HT-29 (cell line): ENCODE measurements around the gene GFPT2. TPM values are rescaled to one million over a fixed set of nuclear protein-coding genes. Genes with fewer than 3 reads are reported as not detected.

Experiments used
- DNase-seq: peaks from one replicate; pipeline ENCODE4 v3.0.0-alpha.2; 2015; ENCODE audit warnings: low spot score
- total RNA-seq: library from RNA; depleted of rRNA; stranded (reverse); fragments of >200 nt; shearing (Covaris generic); gene quantifications from 2 replicates; pipeline ENCODE4 v1.2.3, GENCODE V29; 2014

The GFPT2 gene
- total RNA-seq, 1 experiment from 2014 or later = 0.10 TPM

DNA sequence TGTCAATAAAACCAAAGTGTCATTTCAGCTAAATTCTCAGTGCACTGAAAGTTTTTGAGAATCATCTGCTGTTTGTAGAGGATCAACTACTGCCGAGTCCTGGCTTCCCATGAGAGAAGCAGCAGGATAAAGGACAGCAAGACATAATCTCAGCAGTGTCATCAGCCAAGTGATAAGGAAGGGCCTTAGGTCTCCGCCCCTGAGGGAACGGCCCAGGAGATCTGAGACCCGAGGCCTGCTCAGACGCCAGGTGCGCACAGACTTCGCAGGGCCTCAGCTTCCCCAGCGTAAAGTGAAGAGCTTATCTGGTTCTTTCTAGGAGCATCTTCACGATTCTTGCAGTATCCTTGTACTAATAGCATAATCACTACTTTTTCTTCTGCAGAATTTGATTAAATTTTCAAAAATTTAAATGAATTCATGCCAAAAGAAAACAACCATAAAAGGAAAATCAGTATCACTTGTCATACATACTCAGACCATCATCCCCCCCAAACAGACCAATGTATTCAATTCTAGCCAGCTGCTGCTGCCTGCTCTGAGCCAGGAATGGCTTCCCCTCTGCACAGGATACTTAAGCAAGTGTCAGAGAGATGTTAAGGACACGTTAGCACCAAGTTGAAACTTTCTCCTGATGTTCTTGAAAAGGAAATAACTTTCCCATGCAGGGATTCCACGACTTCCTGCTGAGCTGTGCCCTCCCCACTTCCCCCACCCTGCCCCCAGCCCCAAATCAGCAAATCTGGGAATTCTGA lies 2.2 kb downstream of the GFPT2 start:
- DNase-seq = no peak

GRCh38 chr5:180350296-180350695 lies 2.8 kb downstream of the GFPT2 start:
- no peak for DNase-seq

DNA sequence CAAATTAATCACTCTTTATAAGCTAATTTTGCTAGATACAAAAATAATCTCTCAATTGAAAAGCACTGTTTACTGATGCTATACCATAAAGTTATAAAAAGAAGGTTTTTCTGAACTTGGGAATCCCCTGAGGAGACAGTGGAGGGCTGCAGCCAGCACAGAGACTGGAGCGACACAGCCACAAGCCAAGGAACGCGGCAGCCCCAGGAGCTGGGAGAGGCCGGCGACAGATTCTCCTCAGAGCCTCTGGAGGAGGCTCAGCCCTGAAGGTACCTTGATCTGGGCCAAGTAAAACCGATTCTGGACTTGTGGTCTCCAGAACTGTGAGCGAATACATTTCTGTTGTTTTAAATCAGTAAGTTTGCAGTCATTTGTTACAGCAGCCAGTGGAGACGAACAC lies 3.7 kb downstream of the GFPT2 start:
- DNase-seq = no peak

DNA sequence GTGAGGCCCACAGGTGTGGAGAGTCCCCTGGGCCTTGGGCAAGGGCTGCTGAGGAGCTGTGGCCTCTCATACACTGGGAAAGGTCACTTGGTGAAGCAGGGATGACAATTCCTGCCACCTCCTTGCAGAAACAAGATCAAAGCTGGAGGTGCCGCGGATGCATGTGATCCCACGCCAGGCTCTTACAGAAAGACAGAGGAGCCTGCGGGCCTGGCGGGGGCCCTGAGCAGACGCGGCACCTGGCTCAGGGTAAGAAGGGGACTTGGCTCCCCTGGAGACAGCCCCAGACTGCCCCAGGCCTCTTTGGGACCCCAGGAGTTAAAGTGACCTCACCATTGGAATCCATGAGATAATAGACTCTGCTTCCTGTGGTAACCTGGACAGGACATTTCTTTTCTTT lies 4.8 kb downstream of the GFPT2 start:
- DNase-seq = no peak

DNA sequence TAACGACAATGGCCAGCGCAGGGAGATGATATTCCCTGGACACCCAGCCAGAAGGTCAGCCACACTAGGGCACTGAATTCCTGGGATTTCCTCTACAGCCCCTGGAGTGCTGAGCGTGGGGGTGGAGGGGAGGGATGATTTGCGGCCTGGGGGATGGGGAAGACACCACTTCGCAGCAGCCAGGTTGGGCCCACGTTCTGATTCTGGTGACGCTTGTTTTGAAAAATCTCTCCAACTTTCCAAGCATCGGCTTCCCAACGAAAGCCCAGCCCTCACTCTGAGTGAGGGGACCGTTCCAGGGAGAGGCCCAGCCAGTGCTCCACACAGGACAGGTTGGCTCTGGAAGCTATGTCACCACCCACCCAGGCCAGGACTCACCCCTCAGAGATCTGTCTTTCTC lies 5.4 kb downstream of the GFPT2 start:
- DNase-seq = no peak

GRCh38 chr5:180346358-180346757 lies 6.8 kb downstream of the GFPT2 start:
- DNase-seq = no peak

DNA sequence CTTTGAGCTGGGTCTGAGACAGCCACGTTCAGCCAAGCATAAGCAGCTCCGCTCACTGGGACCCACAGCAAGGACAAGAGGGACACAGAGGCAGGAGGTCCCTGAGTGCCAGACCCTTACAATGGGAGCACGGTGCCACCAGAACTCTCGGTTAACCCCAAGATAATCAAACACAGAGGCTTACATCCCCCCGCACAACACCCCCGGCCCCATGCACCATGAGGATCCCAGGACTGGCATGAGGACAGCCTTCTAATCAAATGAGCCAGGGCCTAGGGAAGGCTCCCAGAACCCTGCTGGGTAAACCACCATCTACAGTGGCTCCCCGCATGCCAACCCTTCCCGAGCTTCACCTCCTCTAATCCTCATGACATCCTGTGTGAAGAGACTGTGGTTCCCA lies 7.4 kb downstream of the GFPT2 start:
- no peak for DNase-seq

DNA sequence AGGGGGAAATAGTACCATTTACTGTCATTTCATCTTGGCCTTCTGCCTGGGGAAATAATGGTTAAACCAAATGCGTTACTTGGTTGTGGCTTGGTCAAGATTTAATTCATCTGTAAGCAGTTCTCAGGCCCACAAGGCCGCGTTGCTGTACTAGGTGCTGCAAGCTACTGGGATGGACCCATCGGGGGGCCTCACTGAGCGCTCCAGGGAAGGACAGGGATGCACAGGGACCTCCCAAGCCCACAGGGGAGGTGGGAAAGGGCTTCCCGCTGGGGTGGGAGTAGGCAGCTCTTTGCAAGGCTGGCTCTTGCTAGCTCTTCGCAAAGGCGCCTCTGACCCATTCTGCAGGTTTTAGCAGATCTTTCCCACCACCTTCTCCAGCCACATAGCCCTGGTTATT lies 8.0 kb downstream of the GFPT2 start:
- no peak for DNase-seq

DNA sequence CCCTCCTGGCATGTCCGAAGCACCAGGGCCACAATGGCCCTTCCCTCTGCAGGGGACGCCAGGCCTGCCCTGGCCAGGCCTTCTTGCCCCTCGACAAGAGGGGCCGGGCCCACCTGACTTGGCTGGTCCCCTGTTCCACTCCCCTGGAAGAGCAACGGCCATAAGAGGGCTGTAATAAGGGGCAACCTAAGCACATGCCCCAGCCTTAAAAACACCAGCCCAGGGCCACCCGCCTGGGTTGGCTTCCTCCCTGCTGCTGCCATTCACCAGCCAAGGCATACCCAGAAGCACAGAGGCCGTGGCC lies 8.5 kb downstream of the GFPT2 start:
- no peak for DNase-seq

- no peak for DNase-seq
Measured at GRCh38 chr5:180343831-180344695, 9.1 kb downstream of the GFPT2 start.

GRCh38 chr5:180343110-180343830 lies 9.9 kb downstream of the GFPT2 start:
- DNase-seq = no peak

DNA sequence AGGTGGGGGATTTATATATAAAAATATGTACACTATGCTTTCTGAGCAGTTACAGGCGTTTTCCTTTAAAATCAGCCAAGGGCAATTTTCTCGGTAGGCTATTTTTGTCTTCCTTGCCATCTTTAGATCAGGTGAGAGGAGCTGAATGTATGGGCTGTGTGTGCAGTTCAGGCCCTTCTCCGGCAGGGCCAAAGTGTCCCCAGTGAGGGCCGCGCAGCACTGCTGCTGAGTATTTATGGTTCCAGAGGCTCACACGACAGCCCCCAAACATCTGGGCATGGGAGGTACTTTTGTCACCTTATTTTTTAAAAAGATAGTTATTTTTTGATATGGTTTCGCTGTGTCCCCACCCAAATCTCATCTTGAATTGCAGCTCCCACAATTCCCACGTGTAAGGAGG lies 11.5 kb downstream of the GFPT2 start:
- DNase-seq = no peak

- no peak for DNase-seq
Measured at GRCh38 chr5:180340856-180341255, 12.3 kb downstream of the GFPT2 start.

DNA sequence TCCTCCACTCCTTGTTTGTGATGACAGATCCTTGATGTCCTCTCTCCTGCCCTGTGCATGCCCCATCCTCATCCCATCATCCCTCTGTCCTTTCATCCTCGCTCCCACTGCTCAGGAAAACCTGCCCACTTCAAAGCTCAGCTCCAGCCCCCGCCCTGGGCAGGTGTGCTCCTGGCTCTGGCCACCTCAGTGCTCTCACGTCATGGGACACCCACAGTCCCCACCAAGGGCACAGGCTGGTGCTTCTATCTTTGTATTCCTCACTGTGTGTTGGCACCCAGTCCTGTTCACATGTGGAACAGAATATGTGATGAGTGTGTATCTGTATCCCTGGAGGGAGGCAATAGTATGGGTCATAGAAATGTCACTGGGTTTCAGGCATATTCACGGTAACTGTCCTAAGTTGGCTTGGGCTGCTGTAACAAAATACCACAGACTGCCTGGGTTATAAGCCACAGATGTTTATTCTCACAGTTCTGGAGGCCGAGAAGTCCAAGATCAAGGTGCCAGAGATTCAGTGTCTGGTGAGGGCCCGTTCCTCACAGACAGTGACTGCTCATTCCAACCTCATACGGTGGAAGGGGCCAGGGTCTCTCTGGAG lies 13.5 kb downstream of the GFPT2 start:
- DNase-seq = no peak

DNA sequence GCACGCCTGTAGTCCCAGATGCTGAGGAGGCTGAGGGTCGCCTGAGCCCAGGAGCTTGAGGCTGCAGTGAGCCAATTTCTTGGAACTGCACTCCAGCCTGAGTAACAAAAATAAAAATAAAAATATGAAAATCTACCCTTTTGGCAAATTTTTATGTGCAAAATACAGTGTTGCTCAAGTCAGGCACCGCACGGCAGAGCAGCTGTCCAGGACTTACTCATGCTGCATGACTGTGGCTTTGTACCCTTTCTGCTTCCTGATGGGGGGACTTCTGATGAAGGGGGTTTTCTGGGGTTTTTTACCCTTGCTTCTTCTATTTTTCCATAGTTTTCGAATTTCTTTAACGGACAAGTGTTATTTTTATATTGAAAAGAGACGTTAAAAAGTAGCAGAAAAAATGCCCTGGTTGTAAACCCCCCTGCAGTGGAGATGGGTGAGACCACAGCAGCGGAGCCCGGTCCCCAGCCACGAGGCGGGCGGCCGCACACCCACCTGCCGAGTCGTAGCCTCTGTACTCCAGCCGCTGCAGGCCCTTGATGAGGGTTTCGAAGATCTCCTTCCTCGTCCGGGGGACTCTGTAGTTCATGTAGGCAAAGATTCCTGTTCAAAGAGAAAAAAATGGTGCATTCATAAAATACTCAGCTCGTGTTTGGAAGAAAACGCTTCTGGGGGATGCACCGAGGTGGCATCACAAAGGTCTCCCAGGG lies 15.0 kb downstream of the GFPT2 start:
- DNase-seq = no peak

DNA sequence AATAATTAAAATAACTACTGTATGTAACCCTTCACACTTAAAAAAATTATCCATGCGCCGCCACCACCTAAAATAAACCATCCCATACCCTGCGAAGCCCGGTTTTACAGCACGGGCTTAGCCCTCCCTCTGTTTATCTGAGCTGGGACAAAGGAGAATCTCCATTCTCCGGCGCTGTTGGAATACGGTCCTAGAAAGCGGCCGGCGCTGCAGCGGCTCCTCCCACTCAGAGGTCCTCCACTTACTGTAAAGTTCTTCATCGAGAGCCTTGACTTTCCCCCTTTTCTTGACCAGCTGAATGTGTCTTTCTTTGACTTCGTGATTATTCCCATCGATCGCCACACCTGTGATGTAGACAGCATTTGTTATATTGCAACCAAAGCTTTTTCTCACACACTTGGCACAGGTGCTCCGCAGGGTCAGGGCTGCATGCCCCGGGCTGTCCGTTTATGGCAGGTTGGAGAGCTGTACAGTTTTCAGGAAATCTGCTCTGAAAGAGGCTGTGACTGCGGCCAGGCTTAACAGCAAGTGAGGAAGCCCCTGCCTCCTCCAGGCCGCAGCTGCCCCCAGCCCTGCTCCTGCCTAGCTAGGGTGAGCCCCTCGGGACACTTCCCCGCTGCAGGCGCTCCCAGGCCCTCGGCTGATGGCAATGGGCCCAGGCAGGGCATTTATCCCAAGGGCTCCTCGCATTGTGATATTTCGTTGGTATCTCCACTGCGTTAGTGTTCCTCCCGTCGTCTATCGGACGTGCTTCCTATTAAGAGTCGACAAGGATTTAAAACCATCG lies 16.7 kb downstream of the GFPT2 start:
- no peak for DNase-seq

DNA sequence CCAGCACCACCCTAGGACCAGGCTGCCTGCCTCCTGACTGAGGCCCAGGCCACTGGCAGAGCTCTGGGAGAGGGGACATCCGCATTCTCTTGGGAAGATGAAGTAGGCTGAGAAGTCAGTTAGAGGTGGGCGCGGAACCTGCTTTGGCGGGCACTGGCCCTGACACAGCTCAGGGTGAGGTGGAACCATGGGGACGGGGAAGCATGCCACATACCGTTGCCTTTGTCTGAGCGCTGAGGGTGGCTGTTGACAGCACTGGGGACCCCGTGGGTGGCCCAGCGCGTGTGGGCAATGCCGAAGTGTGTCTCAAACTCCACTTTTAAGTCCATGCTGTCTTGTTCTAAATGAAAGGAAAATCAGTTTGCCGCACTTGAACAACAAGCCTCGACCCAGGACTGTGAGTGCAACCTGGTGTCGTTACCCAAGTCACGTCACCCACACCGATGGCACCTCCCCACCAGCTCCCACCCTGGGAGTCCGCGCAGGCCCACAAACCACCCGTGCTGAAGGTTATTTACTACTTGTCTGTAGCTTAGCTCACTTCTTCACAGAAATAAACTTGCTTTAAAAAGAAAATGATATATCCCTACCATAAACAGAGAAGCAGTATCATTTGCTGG lies 17.4 kb downstream of the GFPT2 start:
- no peak for DNase-seq

- no peak for DNase-seq
Measured at GRCh38 chr5:180334751-180335613, 18.2 kb downstream of the GFPT2 start.

DNA sequence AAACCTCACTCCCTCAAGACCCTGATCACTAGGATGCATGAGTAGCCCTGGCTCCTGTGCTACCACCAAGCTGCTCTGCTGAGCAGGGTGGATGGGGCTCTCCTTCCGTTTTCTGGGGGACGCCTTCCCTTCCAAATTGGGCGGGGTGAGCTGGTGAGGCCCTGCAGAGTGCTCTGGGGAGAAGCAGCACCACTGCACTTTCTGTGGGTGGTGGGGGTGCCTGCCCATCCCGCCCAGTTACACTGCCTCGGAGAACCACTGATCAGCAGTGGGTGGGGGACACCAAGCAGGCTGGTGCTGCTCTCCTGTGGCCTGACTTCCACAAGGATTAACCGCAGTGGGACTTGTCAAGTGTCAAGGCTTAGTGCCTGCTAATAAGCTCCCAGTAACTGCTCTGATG lies 19.0 kb downstream of the GFPT2 start:
- DNase-seq = no peak
